Measurements from ENCODE around the gene CADM2. TPM values are rescaled to one million over a fixed set of nuclear protein-coding genes. Genes with fewer than 3 reads are reported as not detected.

Gene CADM2
- total and polyA plus RNA-seq, 12 donors: 0.12 to 3.0 (median 0.62) TPM

GRCh38 chr3:85652360-85652759 lies 693.6 kb downstream of the CADM2 start:
- no peak for TF ChIP-seq CTCF (IDR thresholded peaks at IDR 0.05)
- Histone ChIP-seq H3K4me3 (no peak overlapping the region), H3K27ac (no peak overlapping the region), H3K4me1 (no peaks in the 10 kb centered on the region), H3K9me3 (no peaks in the 10 kb centered on the region), H3K36me3 (no peaks in the 10 kb centered on the region), H3K27me3 (peaks cover 0 to 2% (median 0%) of the 10 kb centered on the region in 7 donors)
- DNase-seq (no peak), ATAC-seq (no peak)
- WGBS, 2 donors: 91 to 95% methylated on average over 1 of the region's 1 CpG
- intact Hi-C loops (cut with DNase I): no loop called here

GRCh38 chr3:85660451-85660850 lies 701.7 kb downstream of the CADM2 start:
- intact Hi-C loops (cut with DNase I): no loop called here
- no peaks in the 10 kb centered on the region for H3K9me3 ChIP-seq
- ATAC-seq (no peak), DNase-seq (no peak)
- no peaks in the 10 kb centered on the region for H3K4me1 ChIP-seq
- no peaks in the 10 kb centered on the region for H3K36me3 ChIP-seq
- no peak for TF ChIP-seq CTCF (IDR thresholded peaks at IDR 0.05)
- H3K4me3 ChIP-seq: no peak overlapping the region
- WGBS, 2 donors: 51 to 52% methylated on average over 2 of the region's 2 CpGs
- H3K27me3 ChIP-seq: no peaks in the 10 kb centered on the region
- H3K27ac ChIP-seq: no peak overlapping the region

GRCh38 chr3:85662462-85662861 lies 703.7 kb downstream of the CADM2 start:
- TF ChIP-seq CTCF (IDR thresholded peaks at IDR 0.05): no peak
- Histone ChIP-seq H3K4me3 (no peak overlapping the region), H3K9me3 (no peaks in the 10 kb centered on the region), H3K27ac (no peak overlapping the region), H3K4me1 (no peaks in the 10 kb centered on the region), H3K36me3 (no peaks in the 10 kb centered on the region), H3K27me3 (no peaks in the 10 kb centered on the region)
- WGBS, 2 donors: 77 to 83% methylated on average over 3 of the region's 3 CpGs
- intact Hi-C loops (cut with DNase I): no loop called here
- no peak for ATAC-seq
- no peak for DNase-seq

- Histone ChIP-seq H3K4me1 (no peaks in the 10 kb centered on the region), H3K27me3 (no peaks in the 10 kb centered on the region), H3K36me3 (no peaks in the 10 kb centered on the region), H3K27ac (no peak overlapping the region), H3K9me3 (no peaks in the 10 kb centered on the region), H3K4me3 (no peak overlapping the region)
- no peak for DNase-seq
- WGBS, 2 donors: 80 to 82% methylated on average over 5 of the region's 5 CpGs
- ATAC-seq: no peak
- TF ChIP-seq CTCF (IDR thresholded peaks at IDR 0.05): no peak
- intact Hi-C loops (cut with DNase I): no loop called here
Observed at GRCh38 chr3:85667744-85668143, 709.0 kb downstream of the CADM2 start.
